Neural cell (in vitro differentiated cells): Measurements from ENCODE around the gene ZXDC. TPM values are rescaled to one million over a fixed set of nuclear protein-coding genes. Genes with fewer than 3 reads are reported as not detected.

Experiments
- H2AFZ ChIP-seq: fragments of 200-600, 300-800 bp; sonication (generic), shearing (Covaris generic); 2 replicates; pipeline ENCODE4 v1.6.0; 2014; ENCODE audit warnings: low read depth, mild to moderate bottlenecking, antibody characterized with exemption, low read length, moderate library complexity
- H3F3A ChIP-seq: fragments of 200-600 bp; shearing (Covaris generic); 2 replicates; pipeline ENCODE4 v1.6.1; 2016; ENCODE audit warnings: mild to moderate bottlenecking, moderate library complexity, mixed read lengths, antibody characterized with exemption, low read length; ENCODE audit not compliant: insufficient read depth, poor library complexity, severe bottlenecking
- H3K27ac ChIP-seq: fragments of 200-600, 300-800 bp; sonication (generic), shearing (Covaris generic); 2 replicates; pipeline ENCODE4 v1.5.1; 2014; ENCODE audit warnings: mild to moderate bottlenecking, low read length, moderate library complexity
- H3K27me3 ChIP-seq: fragments of 300-800, 200-600 bp; sonication (generic), shearing (Covaris generic); 2 replicates; pipeline ENCODE4 v1.6.0; 2014; ENCODE audit warnings: mild to moderate bottlenecking, low read depth, low read length, moderate library complexity; ENCODE audit not compliant: insufficient read depth
- H3K36me3 ChIP-seq: fragments of 300-800, 200-600 bp; sonication (generic), shearing (Covaris generic); 2 replicates; pipeline ENCODE4 v1.5.1; 2014; ENCODE audit warnings: mild to moderate bottlenecking, antibody characterized with exemption, low read length, moderate library complexity; ENCODE audit not compliant: insufficient read depth
- H3K4me2 ChIP-seq: fragments of 300-800, 200-600 bp; sonication (generic), shearing (Covaris generic); 2 replicates; pipeline ENCODE4 v1.6.0; 2014; ENCODE audit warnings: mild to moderate bottlenecking, low read length
- H3K4me3 ChIP-seq: fragments of 300-800, 200-600 bp; sonication (generic), shearing (Covaris generic); 2 replicates; pipeline ENCODE4 v1.5.1; 2014; ENCODE audit warnings: mild to moderate bottlenecking, low read length, moderate library complexity
- H3K79me2 ChIP-seq: fragments of 200-600 bp; shearing (Covaris generic); replicated peaks from 2 replicates; pipeline ENCODE4 v1.6.0; 2014; ENCODE audit warnings: mild to moderate bottlenecking, low read length, moderate library complexity; ENCODE audit not compliant: insufficient read depth
- H3K9ac ChIP-seq: fragments of 300-800, 200-600 bp; sonication (generic), shearing (Covaris generic); 2 replicates; pipeline ENCODE4 v1.6.1; 2016; ENCODE audit warnings: mild to moderate bottlenecking, low read length, mixed read lengths
- H3K9me2 ChIP-seq: fragments of 200-600 bp; shearing (Covaris generic); 2 replicates; pipeline ENCODE4 v1.6.1; 2016; ENCODE audit warnings: mild to moderate bottlenecking, low read length, mixed read lengths; ENCODE audit not compliant: insufficient read depth
- H3K9me3 ChIP-seq: fragments of 200-600, 300-800 bp; sonication (generic), shearing (Covaris generic); 2 replicates; pipeline ENCODE4 v1.6.1; 2016; ENCODE audit warnings: mild to moderate bottlenecking, mixed run types, low read length, moderate library complexity, mixed read lengths
- H4K20me1 ChIP-seq: fragments of 200-600 bp; shearing (Covaris generic); 2 replicates; pipeline ENCODE4 v1.6.1; 2016; ENCODE audit warnings: mild to moderate bottlenecking, mixed run types; ENCODE audit not compliant: insufficient read depth
- CTCF ChIP-seq: fragments of 450-650 bp; IDR thresholded peaks from 2 replicates; pipeline ENCODE4 v1.5.1; 2014; ENCODE audit warnings: antibody characterized with exemption, mild to moderate bottlenecking, moderate library complexity; ENCODE audit not compliant: poor library complexity, severe bottlenecking
- EP300 ChIP-seq: fragments of 450-650 bp; conservative IDR thresholded peaks from 2 replicates; pipeline ENCODE4 v1.6.1; 2014; ENCODE audit warnings: antibody characterized with exemption, mild to moderate bottlenecking, moderate library complexity; ENCODE audit not compliant: poor library complexity, severe bottlenecking
- EZH2 ChIP-seq: fragments of 200-600, 300-800 bp; shearing (Covaris generic), sonication (generic); IDR thresholded peaks from 2 replicates; pipeline ENCODE4 v1.6.1; 2014; ENCODE audit warnings: antibody characterized with exemption, low read length, borderline replicate concordance, mild to moderate bottlenecking; ENCODE audit not compliant: insufficient read depth, poor library complexity, severe bottlenecking
- MXI1 ChIP-seq: fragments of 450-650 bp; conservative IDR thresholded peaks from 2 replicates; pipeline ENCODE4 v1.6.1; 2014; ENCODE audit warnings: antibody characterized with exemption, mild to moderate bottlenecking; ENCODE audit not compliant: poor library complexity, severe bottlenecking
- POLR2AphosphoS5 ChIP-seq: IDR thresholded peaks from 2 replicates; pipeline ENCODE4 v1.6.1; 2012
- RAD21 ChIP-seq: fragments of 450-650 bp; conservative IDR thresholded peaks from 2 replicates; pipeline ENCODE4 v1.6.1; 2014; ENCODE audit warnings: antibody characterized with exemption, mild to moderate bottlenecking, moderate library complexity
- REST ChIP-seq: IDR thresholded peaks from 2 replicates; pipeline ENCODE4 v1.6.1; 2012; ENCODE audit warnings: borderline replicate concordance
- SMC3 ChIP-seq: fragments of 450-650 bp; conservative IDR thresholded peaks from 2 replicates; pipeline ENCODE4 v1.6.1; 2014; ENCODE audit warnings: antibody characterized with exemption, mild to moderate bottlenecking, moderate library complexity; ENCODE audit not compliant: poor library complexity
- TAF1 ChIP-seq: IDR thresholded peaks from 2 replicates; pipeline ENCODE4 v1.6.1; 2012; ENCODE audit warnings: low read depth
- polyA plus RNA-seq: library from polyadenylated mRNA; depleted of rRNA; stranded (reverse); fragments of >200 nt; gene quantifications from 2 replicates; pipeline ENCODE4 v1.2.3, GENCODE V29; 2014

Gene ZXDC
- polyA plus RNA-seq, 1 donor from 2014 or later = 22.2 TPM

GRCh38 chr3:126493739-126494138 is 18.0 kb upstream of the ZXDC start:
- no peaks in the 10 kb centered on the region for H3K79me2 ChIP-seq
- H3K4me2 ChIP-seq = no peak overlapping the region
- no peak overlapping the region for H3K9ac ChIP-seq
- no peak overlapping the region for H3K4me3 ChIP-seq
- no peaks in the 10 kb centered on the region for H3F3A ChIP-seq
- no peaks in the 10 kb centered on the region for H3K9me3 ChIP-seq
- TF ChIP-seq EZH2 (no peak), TAF1 (no peak), MXI1 (no peak), SMC3 (no peak), CTCF (no peak), RAD21 (no peak), EP300 (no peak), POLR2AphosphoS5 (no peak), REST (no peak)
- H4K20me1 ChIP-seq = no peaks in the 10 kb centered on the region
- H2AFZ ChIP-seq = no peak overlapping the region
- no peaks in the 10 kb centered on the region for H3K27me3 ChIP-seq
- no peaks in the 10 kb centered on the region for H3K36me3 ChIP-seq
- no peaks in the 10 kb centered on the region for H3K9me2 ChIP-seq
- H3K27ac ChIP-seq = no peak overlapping the region

GRCh38 chr3:126493051-126493450 is 17.4 kb upstream of the ZXDC start:
- Histone ChIP-seq H3K4me3 (no peak overlapping the region), H3F3A (no peaks in the 10 kb centered on the region), H3K9me3 (no peaks in the 10 kb centered on the region), H3K79me2 (no peaks in the 10 kb centered on the region), H3K9me2 (no peaks in the 10 kb centered on the region), H2AFZ (no peak overlapping the region), H3K4me2 (no peak overlapping the region), H4K20me1 (no peaks in the 10 kb centered on the region), H3K27me3 (no peaks in the 10 kb centered on the region), H3K27ac (no peak overlapping the region), H3K36me3 (no peaks in the 10 kb centered on the region), H3K9ac (no peak overlapping the region)
- no peak for TF ChIP-seq EZH2
- TF ChIP-seq RAD21 = no peak
- no peak for TF ChIP-seq CTCF
- TF ChIP-seq REST = no peak
- no peak for TF ChIP-seq SMC3
- TF ChIP-seq MXI1 = no peak
- TF ChIP-seq TAF1 = no peak
- no peak for TF ChIP-seq EP300
- TF ChIP-seq POLR2AphosphoS5 = no peak
